CD14-positive monocyte (primary cell): ENCODE data around the gene SELENOF. TPM values are rescaled to one million over a fixed set of nuclear protein-coding genes. Genes with fewer than 3 reads are reported as not detected.

Source experiments
- DNase-seq, 3 donors: peaks; one replicate each; pipeline ENCODE4 v3.0.0-alpha.2; 2011 to 2022
- H2AFZ ChIP-seq: 2 replicates; pipeline ENCODE4 v1.6.0; 2012; ENCODE audit warnings: mild to moderate bottlenecking, low read depth, low read length, inconsistent platforms; ENCODE audit not compliant: insufficient read depth, poor library complexity, severe bottlenecking
- H3K27ac ChIP-seq, 2 donors: 1 replicate in 1 of 2; 2 replicates in 1 of 2; pipeline ENCODE4 v1.5.1; 2012 to 2013; ENCODE audit warnings: low read length in 2 of 2, control low read depth in 1 of 2, inconsistent platforms in 1 of 2, low read depth in 1 of 2, mild to moderate bottlenecking in 1 of 2
- H3K27me3 ChIP-seq, 2 donors: one replicate each; pipeline versions ENCODE4 v1.6.0 to v1.6.1; 2011 to 2013; ENCODE audit warnings: low read length in 2 of 2; ENCODE audit not compliant: control insufficient read depth in 2 of 2, insufficient read depth in 2 of 2
- H3K36me3 ChIP-seq, 2 donors: replicated peaks in 1 of 2; 1 replicate in 1 of 2; 2 replicates in 1 of 2; pipeline versions ENCODE4 v1.5.1 to v1.6.1; 2012 to 2013; ENCODE audit warnings: low read length in 2 of 2, control low read depth in 1 of 2, inconsistent platforms in 1 of 2, mild to moderate bottlenecking in 1 of 2; ENCODE audit not compliant: insufficient read depth in 2 of 2, control insufficient read depth in 1 of 2
- H3K4me1 ChIP-seq, 2 donors: 1 replicate in 1 of 2; 2 replicates in 1 of 2; pipeline versions ENCODE4 v1.5.1 to v1.6.1; 2012 to 2013; ENCODE audit warnings: low read length in 2 of 2, control low read depth in 1 of 2, inconsistent platforms in 1 of 2, mild to moderate bottlenecking in 1 of 2, moderate library complexity in 1 of 2; ENCODE audit not compliant: insufficient read depth in 2 of 2, control insufficient read depth in 1 of 2
- H3K4me2 ChIP-seq: replicated peaks from 2 replicates; pipeline ENCODE3; 2012; ENCODE audit warnings: low read length, moderate library complexity, mild to moderate bottlenecking; ENCODE audit not compliant: poor library complexity, severe bottlenecking; ENCODE audit errors: extremely low read depth
- H3K4me3 ChIP-seq, 3 experiments: fragments of 200-600 bp in 1 of 3; sonication (generic) in 1 of 3; replicated peaks in 1 of 3; 1 replicate in 2 of 3; 2 replicates in 1 of 3; pipeline ENCODE4 v1.5.1; 2011 to 2013; ENCODE audit warnings: low read length in 3 of 3, mild to moderate bottlenecking in 3 of 3, control low read depth in 2 of 3, low read depth in 2 of 3, inconsistent platforms in 1 of 3, moderate library complexity in 1 of 3
- H3K79me2 ChIP-seq: 2 replicates; pipeline ENCODE4 v1.6.0; 2012; ENCODE audit warnings: mild to moderate bottlenecking, control low read depth, inconsistent platforms, low read length, moderate library complexity; ENCODE audit not compliant: insufficient read depth
- H3K9ac ChIP-seq: 2 replicates; pipeline ENCODE4 v1.6.0; 2017; ENCODE audit warnings: low read length, mild to moderate bottlenecking; ENCODE audit not compliant: insufficient read depth, poor library complexity, severe bottlenecking
- H3K9me3 ChIP-seq, 2 donors: replicated peaks in 1 of 2; 1 replicate in 1 of 2; 2 replicates in 1 of 2; pipeline versions ENCODE4 v1.5.1 to v1.6.1; 2012 to 2013; ENCODE audit warnings: low read length in 2 of 2, control low read depth in 1 of 2; ENCODE audit not compliant: control insufficient read depth in 1 of 2, insufficient read depth in 1 of 2
- H4K20me1 ChIP-seq: 2 replicates; pipeline ENCODE4 v1.6.0; 2012; ENCODE audit warnings: mild to moderate bottlenecking, low read length, control low read depth, moderate library complexity; ENCODE audit not compliant: insufficient read depth
- H3K27ac Mint-ChIP-seq, 7 donors: one replicate each; pipeline ENCODE4 v1.8.0; 2020; ENCODE audit warnings: mild to moderate bottlenecking in 7 of 7, mixed read lengths in 7 of 7, moderate library complexity in 6 of 7, inconsistent platforms in 2 of 7
- H3K27me3 Mint-ChIP-seq, 3 donors: one replicate each; pipeline ENCODE4 v1.8.0; 2021 to 2022; ENCODE audit warnings: low read depth in 3 of 3, mild to moderate bottlenecking in 3 of 3, mixed read lengths in 3 of 3, moderate library complexity in 3 of 3, inconsistent platforms in 1 of 3
- H3K36me3 Mint-ChIP-seq, 2 donors: one replicate each; pipeline ENCODE4 v1.8.0; 2020; ENCODE audit warnings: mixed read lengths in 2 of 2, inconsistent platforms in 1 of 2, mild to moderate bottlenecking in 1 of 2
- H3K4me1 Mint-ChIP-seq: one replicate; pipeline ENCODE4 v1.8.0; 2020; ENCODE audit warnings: mild to moderate bottlenecking, mixed read lengths
- H3K4me3 Mint-ChIP-seq, 2 donors: one replicate each; pipeline ENCODE4 v1.8.0; 2020; ENCODE audit warnings: mild to moderate bottlenecking in 2 of 2, mixed read lengths in 2 of 2, moderate library complexity in 1 of 2
- H3K9me3 Mint-ChIP-seq, 7 donors: one replicate each; pipeline ENCODE4 v1.8.0; 2020 to 2022; ENCODE audit warnings: mixed read lengths in 7 of 7, mild to moderate bottlenecking in 6 of 7, moderate library complexity in 6 of 7, inconsistent platforms in 2 of 7
- CTCF ChIP-seq: fragments of 200-600 bp; IDR thresholded peaks from one replicate; pipeline ENCODE4 v1.8.0; 2022; ENCODE audit warnings: antibody characterized with exemption, mild to moderate bottlenecking
- WGBS: methylation state at CpG from one replicate; pipeline ENCODE4 v1.1.5; 2013; ENCODE audit warnings: missing lambda C conversion rate; ENCODE audit not compliant: insufficient coverage; 5-methylcytosine and 5-hydroxymethylcytosine counted together
- intact Hi-C, 2 donors: fragments of 100-400 bp; cut with micrococcal nuclease; formaldehyde crosslinking; loops; one replicate each; pipeline versions ENCODE4 v1.15.0 to v1.15.1; 2023
- polyA plus RNA-seq, 3 donors: library from polyadenylated mRNA; depleted of rRNA in 1 of 3; unstranded in 2 of 3; stranded (reverse) in 1 of 3; fragments of 300-500 nt in 2 of 3; fragments of >200 nt in 1 of 3; fragmentation: Illumina TruSeq in 2 of 3; gene quantifications; 1 replicate in 2 of 3; 2 replicates in 1 of 3; pipeline ENCODE4 v1.2.3, GENCODE V29; 2012 to 2021

Gene SELENOF
- polyA plus RNA-seq, 3 donors = 111 to 357 (median 339) TPM

GRCh38 chr1:86823821-86824500 lies 90.0 kb downstream of the SELENOF start:
- Histone ChIP-seq H3K4me2 (no peak overlapping the region), H3K36me3 (no peaks in the 10 kb centered on the region), H3K9ac (no peak overlapping the region), H3K4me3 (no peak overlapping the region), H3K79me2 (no peaks in the 10 kb centered on the region), H3K4me1 (peaks cover 0 to 4% of the 10 kb centered on the region in 2 donors), H3K27ac (no peak overlapping the region), H2AFZ (no peak overlapping the region), H3K27me3 (no peaks in the 10 kb centered on the region), H3K9me3 (no peaks in the 10 kb centered on the region), H4K20me1 (no peaks in the 10 kb centered on the region)
- Mint-ChIP-seq H3K9me3 (peaks cover 0 to 6% (median 0%) of the 10 kb centered on the region in 7 donors), H3K27me3 (peaks cover 0 to 4% (median 0%) of the 10 kb centered on the region in 3 donors), H3K4me3 (no peak overlapping the region), H3K36me3 (no peaks in the 10 kb centered on the region), H3K4me1 (peaks cover 6% of the 10 kb centered on the region), H3K27ac (peak overlapping the region in 1 of 7 donors; percentile 7)
- TF ChIP-seq CTCF = no peak
- no peak for DNase-seq
- intact Hi-C loops = no loop called here
- no CpG with 5 or more reads among the region's 3 CpGs for WGBS

GRCh38 chr1:86823386-86823785 lies 90.5 kb downstream of the SELENOF start:
- Mint-ChIP-seq H3K27ac (no peak overlapping the region), H3K9me3 (peaks cover 0 to 6% (median 0%) of the 10 kb centered on the region in 7 donors), H3K36me3 (no peaks in the 10 kb centered on the region), H3K4me1 (peaks cover 6% of the 10 kb centered on the region), H3K27me3 (peaks cover 0 to 2% (median 0%) of the 10 kb centered on the region in 3 donors), H3K4me3 (no peak overlapping the region)
- H3K27me3 ChIP-seq = no peaks in the 10 kb centered on the region
- H3K4me3 ChIP-seq = no peak overlapping the region
- no peaks in the 10 kb centered on the region for H3K36me3 ChIP-seq
- H3K9me3 ChIP-seq = no peaks in the 10 kb centered on the region
- H3K79me2 ChIP-seq = no peaks in the 10 kb centered on the region
- no peaks in the 10 kb centered on the region for H4K20me1 ChIP-seq
- intact Hi-C loops = no loop called here
- no CpG with 5 or more reads among the region's 2 CpGs for WGBS
- H3K4me2 ChIP-seq = no peak overlapping the region
- H3K9ac ChIP-seq = no peak overlapping the region
- DNase-seq = no peak
- peaks cover 0 to 4% of the 10 kb centered on the region in 2 donors for H3K4me1 ChIP-seq
- no peak overlapping the region for H3K27ac ChIP-seq
- H2AFZ ChIP-seq = no peak overlapping the region
- TF ChIP-seq CTCF = no peak
